IMR-90 (cell line): ENCODE measurements around the gene FAM53B.
"Not testable (repeated sequence)": the region's sequence is repeated elsewhere in the genome, so short reads cannot be mapped to it uniquely, and the experiment has no call there.

Experiments
- ELK1 ChIP-seq: fragments of 150-350 bp; IDR thresholded peaks from 2 replicates; pipeline ENCODE4 v1.6.1; 2016; ENCODE audit warnings: low read depth, mild to moderate bottlenecking, low read length, moderate library complexity, borderline replicate concordance
- MXI1 ChIP-seq: IDR thresholded peaks from 2 replicates; pipeline ENCODE4 v1.6.1; 2012; ENCODE audit warnings: low read depth, mild to moderate bottlenecking, low read length, moderate library complexity, borderline replicate concordance

GRCh38 chr10:124746447-124746846 lies 2.3 kb upstream of the FAM53B start:
- TF ChIP-seq MXI1, ELK1: not testable (repeated sequence)
